ACC112 (cell line): ENCODE measurements around the gene CHTF8.
A peak's percentile ranks its signal among the peaks of the same experiment; 100 is the strongest.

Experiments
- H2AFZ ChIP-seq: fragments of 200-600 bp; sonication (generic); one replicate; pipeline ENCODE4 v1.6.0; 2017; ENCODE audit warnings: antibody characterized with exemption, low read length; ENCODE audit not compliant: unreplicated experiment
- H3K27ac ChIP-seq: fragments of 200-600 bp; sonication (generic); 2 replicates; pipeline ENCODE4 v1.5.1; 2014; ENCODE audit warnings: low read depth, mild to moderate bottlenecking, antibody characterized with exemption, low read length, moderate library complexity
- H3K27me3 ChIP-seq: fragments of 200-600 bp; sonication (generic); 2 replicates; pipeline ENCODE4 v1.6.1; 2014; ENCODE audit warnings: mild to moderate bottlenecking, antibody characterized with exemption, low read length, moderate library complexity, mixed read lengths; ENCODE audit not compliant: insufficient read depth
- H3K36me3 ChIP-seq: fragments of 200-600 bp; sonication (generic); 2 replicates; pipeline ENCODE4 v1.6.1; 2016; ENCODE audit warnings: mild to moderate bottlenecking, antibody characterized with exemption, low read length, moderate library complexity, mixed read lengths; ENCODE audit not compliant: insufficient read depth
- H3K4me1 ChIP-seq: fragments of 200-600 bp; sonication (generic); one replicate; pipeline ENCODE4 v1.6.1; 2016; ENCODE audit warnings: low read length, mixed read lengths; ENCODE audit not compliant: insufficient read depth, unreplicated experiment, control insufficient read depth
- H3K4me3 ChIP-seq: fragments of 200-600 bp; sonication (generic); 2 replicates; pipeline ENCODE4 v1.5.1; 2014; ENCODE audit warnings: mild to moderate bottlenecking, low read depth, low read length
- H3K79me2 ChIP-seq: fragments of 200-600 bp; sonication (generic); one replicate; pipeline ENCODE4 v1.6.0; 2016; ENCODE audit warnings: low read length; ENCODE audit not compliant: control insufficient read depth, unreplicated experiment, insufficient read depth

Gene CHTF8

GRCh38 chr16:69085032-69085695, 47.2 kb downstream of the CHTF8 start:
- Histone ChIP-seq H3K27ac (no peak overlapping the region), H3K4me1 (no peaks in the 10 kb centered on the region), H3K79me2 (no peaks in the 10 kb centered on the region), H3K4me3 (no peak overlapping the region), H3K27me3 (no peaks in the 10 kb centered on the region), H2AFZ (no peak overlapping the region), H3K36me3 (no peaks in the 10 kb centered on the region)

GRCh38 chr16:69084289-69084688, 48.1 kb downstream of the CHTF8 start:
- Histone ChIP-seq H3K4me3 (no peak overlapping the region), H3K36me3 (no peaks in the 10 kb centered on the region), H3K27me3 (no peaks in the 10 kb centered on the region), H3K4me1 (no peaks in the 10 kb centered on the region), H3K79me2 (no peaks in the 10 kb centered on the region), H2AFZ (no peak overlapping the region), H3K27ac (no peak overlapping the region)

GRCh38 chr16:69083306-69083941, 49.0 kb downstream of the CHTF8 start:
- H3K4me3 ChIP-seq = no peak overlapping the region
- H3K4me1 ChIP-seq = no peaks in the 10 kb centered on the region
- H3K36me3 ChIP-seq = no peaks in the 10 kb centered on the region
- no peaks in the 10 kb centered on the region for H3K27me3 ChIP-seq
- H3K27ac ChIP-seq = no peak overlapping the region
- no peaks in the 10 kb centered on the region for H3K79me2 ChIP-seq
- no peak overlapping the region for H2AFZ ChIP-seq

- H3K27me3 ChIP-seq = no peaks in the 10 kb centered on the region
- no peak overlapping the region for H2AFZ ChIP-seq
- H3K4me3 ChIP-seq = no peak overlapping the region
- no peak overlapping the region for H3K27ac ChIP-seq
- no peaks in the 10 kb centered on the region for H3K36me3 ChIP-seq
- H3K4me1 ChIP-seq = no peaks in the 10 kb centered on the region
- no peaks in the 10 kb centered on the region for H3K79me2 ChIP-seq
Observed at GRCh38 chr16:69079697-69080096, 52.7 kb downstream of the CHTF8 start.

- H3K4me1 ChIP-seq = peaks cover 9% of the 10 kb centered on the region
- no peaks in the 10 kb centered on the region for H3K27me3 ChIP-seq
- H2AFZ ChIP-seq = no peak overlapping the region
- H3K4me3 ChIP-seq = no peak overlapping the region
- H3K79me2 ChIP-seq = no peaks in the 10 kb centered on the region
- no peak overlapping the region for H3K27ac ChIP-seq
- no peaks in the 10 kb centered on the region for H3K36me3 ChIP-seq
Observed at GRCh38 chr16:69078073-69078472, 54.3 kb downstream of the CHTF8 start.

- no peak overlapping the region; the same call in 1 of the 2 replicates for H3K27ac ChIP-seq
- H2AFZ ChIP-seq = no peak overlapping the region
- no peaks in the 10 kb centered on the region for H3K27me3 ChIP-seq
- no peaks in the 10 kb centered on the region for H3K79me2 ChIP-seq
- no peaks in the 10 kb centered on the region for H3K36me3 ChIP-seq
- peaks cover 17% of the 10 kb centered on the region for H3K4me1 ChIP-seq
- no peak overlapping the region for H3K4me3 ChIP-seq
Observed at GRCh38 chr16:69077251-69077650, 55.1 kb downstream of the CHTF8 start.

- peaks cover 19% of the 10 kb centered on the region for H3K4me1 ChIP-seq
- H3K4me3 ChIP-seq = no peak overlapping the region
- H3K27me3 ChIP-seq = no peaks in the 10 kb centered on the region
- no peaks in the 10 kb centered on the region for H3K36me3 ChIP-seq
- peak overlapping the region; percentile 65 for H3K27ac ChIP-seq
- H3K79me2 ChIP-seq = no peaks in the 10 kb centered on the region
- no peak overlapping the region for H2AFZ ChIP-seq
Observed at GRCh38 chr16:69073181-69073702, 59.1 kb downstream of the CHTF8 start.

- H3K36me3 ChIP-seq = no peaks in the 10 kb centered on the region
- H2AFZ ChIP-seq = no peak overlapping the region
- no peaks in the 10 kb centered on the region for H3K27me3 ChIP-seq
- no peaks in the 10 kb centered on the region for H3K79me2 ChIP-seq
- no peak overlapping the region for H3K4me3 ChIP-seq
- no peak overlapping the region; the same call in 1 of the 2 replicates for H3K27ac ChIP-seq
- H3K4me1 ChIP-seq = peaks cover 19% of the 10 kb centered on the region
Observed at GRCh38 chr16:69072640-69072974, 59.8 kb downstream of the CHTF8 start.

- Histone ChIP-seq H3K79me2 (no peaks in the 10 kb centered on the region), H3K4me3 (no peak overlapping the region), H3K27me3 (no peaks in the 10 kb centered on the region), H3K36me3 (no peaks in the 10 kb centered on the region), H3K4me1 (peaks cover 19% of the 10 kb centered on the region), H2AFZ (no peak overlapping the region), H3K27ac (no peak overlapping the region)
Observed at GRCh38 chr16:69071036-69071435, 61.4 kb downstream of the CHTF8 start.

GRCh38 chr16:69069504-69069903, 62.9 kb downstream of the CHTF8 start:
- peaks cover 21% of the 10 kb centered on the region for H3K4me1 ChIP-seq
- H2AFZ ChIP-seq = no peak overlapping the region
- H3K79me2 ChIP-seq = no peaks in the 10 kb centered on the region
- no peaks in the 10 kb centered on the region for H3K27me3 ChIP-seq
- no peak overlapping the region for H3K4me3 ChIP-seq
- H3K27ac ChIP-seq = no peak overlapping the region
- H3K36me3 ChIP-seq = no peaks in the 10 kb centered on the region
